NB4 (cell line): ENCODE data around the gene KCTD1.

Experiments
- CTCF ChIP-seq: IDR thresholded peaks from one replicate; pipeline ENCODE4 v1.5.1; 2012; ENCODE audit warnings: low read depth, low read length
- MAX ChIP-seq: IDR thresholded peaks from 2 replicates; pipeline ENCODE4 v1.6.1; 2011; ENCODE audit warnings: low read depth, low read length
- POLR2A ChIP-seq: IDR thresholded peaks from 2 replicates; pipeline ENCODE4 v1.6.1; 2011; ENCODE audit warnings: mild to moderate bottlenecking; ENCODE audit not compliant: insufficient read length; ENCODE audit errors: extremely low read depth

- TF ChIP-seq POLR2A (no peak), CTCF (no peak), MAX (no peak)
These were observed 2.8 kb upstream of the KCTD1 start for GRCh38 chr18:26550998-26551694.
